Measurements from ENCODE around the gene ZBTB45. TPM values are rescaled to one million over a fixed set of nuclear protein-coding genes. Genes with fewer than 3 reads are reported as not detected.

ZBTB45 gene
- total and polyA plus RNA-seq, 12 donors: 7.1 to 13.3 (median 9.3) TPM

DNA sequence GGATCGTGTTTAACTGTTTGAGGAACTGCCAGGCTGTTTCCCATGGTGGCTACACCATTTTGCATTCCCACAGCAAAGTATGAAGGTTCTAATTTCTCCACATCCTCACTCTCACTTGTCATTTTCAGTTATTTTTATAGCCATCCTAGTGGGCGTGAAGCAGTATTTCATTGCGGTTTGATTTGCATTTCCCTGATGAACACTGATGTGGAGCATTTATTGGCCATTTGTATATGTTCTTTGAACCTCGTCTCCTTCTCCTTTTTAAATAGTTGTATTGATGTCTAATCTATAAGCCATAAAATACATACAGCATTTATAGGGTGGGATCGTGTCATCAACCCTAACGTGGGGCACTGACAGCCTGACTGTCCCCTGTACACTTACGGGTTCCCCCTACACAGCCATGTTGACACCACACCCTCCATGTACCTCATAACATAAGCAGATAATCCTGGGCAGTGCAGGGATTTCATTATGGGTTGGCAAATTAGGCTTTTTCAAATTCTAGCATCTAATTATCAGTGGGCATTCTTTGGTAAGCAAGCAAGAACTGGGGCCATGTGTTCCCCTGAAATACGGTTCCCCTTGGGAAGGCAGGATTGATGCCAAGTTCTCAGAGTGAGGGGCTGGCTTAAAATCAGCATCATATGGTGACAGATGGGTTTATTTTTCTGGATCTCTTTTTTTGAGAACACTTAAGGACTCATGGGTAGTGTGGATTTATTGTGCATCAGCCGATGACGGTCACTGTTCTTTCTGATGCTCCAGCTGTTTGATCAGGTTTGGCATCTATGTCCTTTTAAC, 11.6 kb upstream of the ZBTB45 start:
- no peaks in the 10 kb centered on the region for H3K36me3 ChIP-seq
- H3K27ac ChIP-seq: no peak overlapping the region
- peaks cover 0 to 5% (median 0%) of the 10 kb centered on the region in 7 donors for H3K27me3 ChIP-seq
- intact Hi-C loops (cut with DNase I): no loop called here
- ATAC-seq: no peak
- WGBS, 2 donors: 71 to 74% methylated on average over 10 of the region's 10 CpGs
- H3K9me3 ChIP-seq: no peaks in the 10 kb centered on the region
- H3K4me1 ChIP-seq: no peaks in the 10 kb centered on the region
- no peak overlapping the region for H3K4me3 ChIP-seq
- TF ChIP-seq, protein P1, sequence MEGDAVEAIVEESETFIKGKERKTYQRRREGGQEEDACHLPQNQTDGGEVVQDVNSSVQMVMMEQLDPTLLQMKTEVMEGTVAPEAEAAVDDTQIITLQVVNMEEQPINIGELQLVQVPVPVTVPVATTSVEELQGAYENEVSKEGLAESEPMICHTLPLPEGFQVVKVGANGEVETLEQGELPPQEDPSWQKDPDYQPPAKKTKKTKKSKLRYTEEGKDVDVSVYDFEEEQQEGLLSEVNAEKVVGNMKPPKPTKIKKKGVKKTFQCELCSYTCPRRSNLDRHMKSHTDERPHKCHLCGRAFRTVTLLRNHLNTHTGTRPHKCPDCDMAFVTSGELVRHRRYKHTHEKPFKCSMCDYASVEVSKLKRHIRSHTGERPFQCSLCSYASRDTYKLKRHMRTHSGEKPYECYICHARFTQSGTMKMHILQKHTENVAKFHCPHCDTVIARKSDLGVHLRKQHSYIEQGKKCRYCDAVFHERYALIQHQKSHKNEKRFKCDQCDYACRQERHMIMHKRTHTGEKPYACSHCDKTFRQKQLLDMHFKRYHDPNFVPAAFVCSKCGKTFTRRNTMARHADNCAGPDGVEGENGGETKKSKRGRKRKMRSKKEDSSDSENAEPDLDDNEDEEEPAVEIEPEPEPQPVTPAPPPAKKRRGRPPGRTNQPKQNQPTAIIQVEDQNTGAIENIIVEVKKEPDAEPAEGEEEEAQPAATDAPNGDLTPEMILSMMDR (IDR thresholded peaks at IDR 0.05): no peak
- DNase-seq: no peak

DNA sequence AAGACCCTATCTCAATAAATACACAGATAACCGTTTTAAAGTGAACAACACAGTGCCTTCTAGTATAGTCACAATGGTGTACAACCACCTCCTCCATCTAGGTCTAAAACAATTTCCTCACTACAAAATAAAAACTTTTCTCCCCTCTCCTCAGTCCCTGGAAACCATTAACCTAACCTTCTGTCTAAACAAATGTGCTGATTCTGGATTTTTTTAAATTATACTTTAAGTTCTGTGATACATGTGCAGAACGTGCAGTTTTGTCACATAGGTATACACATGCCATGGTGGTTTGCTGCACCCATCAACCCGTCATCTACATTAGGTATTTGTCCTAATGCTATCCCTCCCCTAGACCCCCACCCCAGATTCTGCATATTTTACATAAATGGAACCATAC, 9.8 kb upstream of the ZBTB45 start:
- H3K9me3 ChIP-seq: no peaks in the 10 kb centered on the region
- 84 to 88% methylated on average over 3 of the region's 3 CpGs for WGBS, 2 donors
- no peak overlapping the region for H3K4me3 ChIP-seq
- no peaks in the 10 kb centered on the region for H3K4me1 ChIP-seq
- H3K27me3 ChIP-seq: peaks cover 0 to 5% (median 0%) of the 10 kb centered on the region in 7 donors
- DNase-seq (no peak), ATAC-seq (no peak)
- intact Hi-C loops (cut with DNase I): no loop called here
- no peaks in the 10 kb centered on the region for H3K36me3 ChIP-seq
- H3K27ac ChIP-seq: no peak overlapping the region
- TF ChIP-seq, protein P1 (IDR thresholded peaks at IDR 0.05): no peak

DNA sequence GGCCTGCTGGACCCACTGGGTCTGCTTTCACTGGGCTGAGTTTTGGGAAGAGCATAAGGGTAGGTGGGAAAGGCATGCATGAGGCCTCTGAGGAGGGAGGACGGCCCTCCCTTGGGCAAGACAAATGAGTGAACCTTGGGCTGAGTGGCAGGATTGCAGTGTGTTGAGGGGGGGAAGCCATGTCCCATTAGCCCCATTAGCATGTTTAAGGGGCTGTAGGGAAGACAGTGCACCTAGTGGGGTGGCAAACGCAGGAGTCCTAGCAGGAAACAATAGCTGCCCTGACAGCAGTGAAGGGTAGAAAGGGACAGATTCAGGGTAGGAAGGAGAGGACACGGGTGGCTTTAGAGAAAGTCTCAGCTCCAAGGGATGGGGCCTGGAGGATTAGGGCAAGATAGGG, 3.1 kb upstream of the ZBTB45 start:
- no peak for DNase-seq
- H3K4me3 ChIP-seq: no peak overlapping the region
- WGBS, 2 donors: 78 to 86% methylated on average over 3 of the region's 3 CpGs
- ATAC-seq: no peak
- H3K36me3 ChIP-seq: no peaks in the 10 kb centered on the region
- H3K27me3 ChIP-seq: no peaks in the 10 kb centered on the region
- intact Hi-C loops (cut with DNase I): no loop called here
- H3K4me1 ChIP-seq: peaks cover 8 to 25% (median 18%) of the 10 kb centered on the region in 9 donors
- TF ChIP-seq, protein P1 (IDR thresholded peaks at IDR 0.05): no peak
- no peaks in the 10 kb centered on the region for H3K9me3 ChIP-seq
- no peak overlapping the region for H3K27ac ChIP-seq

DNA sequence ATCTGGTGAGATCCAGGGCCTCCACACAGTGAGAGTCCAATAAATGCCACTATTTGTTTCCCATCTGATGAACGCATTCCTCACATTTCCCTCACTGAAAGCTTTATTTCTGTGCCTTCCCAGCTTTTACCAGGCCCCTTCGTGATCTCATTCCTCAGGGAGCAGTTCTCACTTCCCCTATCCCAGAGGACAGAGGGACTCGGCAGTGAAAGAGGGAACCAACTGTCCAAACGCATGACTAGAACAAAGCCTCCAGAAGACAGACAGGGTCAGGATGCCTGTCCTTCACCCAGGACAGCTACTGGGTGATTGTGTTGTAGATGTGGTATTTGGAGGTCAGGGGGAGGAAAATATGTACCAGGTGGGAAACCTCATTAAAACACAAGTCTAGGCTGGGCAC, 2.0 kb upstream of the ZBTB45 start:
- WGBS, 2 donors: 70 to 74% methylated on average over 4 of the region's 4 CpGs
- Histone ChIP-seq H3K36me3 (peaks cover 0 to 10% (median 7%) of the 10 kb centered on the region in 9 donors), H3K9me3 (no peaks in the 10 kb centered on the region), H3K4me1 (peaks cover 8 to 35% (median 28%) of the 10 kb centered on the region in 9 donors), H3K4me3 (no peak overlapping the region), H3K27ac (no peak overlapping the region), H3K27me3 (no peaks in the 10 kb centered on the region)
- intact Hi-C loops (cut with DNase I): no loop called here
- TF ChIP-seq, protein P1 (IDR thresholded peaks at IDR 0.05): no peak
- DNase-seq: no peak
- ATAC-seq: no peak

Measured in heart right ventricle (tissue), 16 donors.